K562 (cell line): ENCODE results near the gene OR6K2. TPM values are rescaled to one million over a fixed set of nuclear protein-coding genes. Genes with fewer than 3 reads are reported as not detected.

Experiments used
- ATAC-seq: fragments of 200-7000 bp; cut with Tn5 transposase; 3 replicates; pipeline ENCODE4 v1.9.1; 2020; ENCODE audit warnings: moderate library complexity
- BruUV-seq: library from RNA; stranded (reverse); fragments of 400-500 nt; replicated peaks from 2 replicates; lab custom pipeline; 2021; lab: Mats Ljungman, UMichigan
- CTCF ChIA-PET: fragments of 300-600 bp; formaldehyde crosslinking; extraction: SDS; loops from one replicate; lab custom pipeline; 2021; ENCODE audit warnings: low intra/inter-chr PET ratio; lab: Yijun Ruan, JAX
- POLR2A ChIA-PET: fragments of 300-600, 350-650 bp; sonication (Branson Sonifier 250); formaldehyde crosslinking; extraction: SDS; loops from one replicate; lab custom pipeline; 2021; ENCODE audit warnings: antibody characterized with exemption, inconsistent platforms; lab: Yijun Ruan, JAX
- DNase-seq, 4 experiments: peaks; one replicate each; pipeline versions ENCODE4 v3.0.0 to v3.0.0-alpha.2; 2011 to 2018; ENCODE audit warnings: low spot score in 3 of 4, mixed read lengths in 3 of 4; ENCODE audit errors: extremely low read depth in 1 of 4
- FAIRE-seq: peaks from 2 replicates; lab custom pipeline; 2011; peaks lifted over from hg19 to GRCh38; lab: Jason Lieb, UNC
- H2AFZ ChIP-seq: 2 replicates; pipeline ENCODE4 v1.6.0; 2011; ENCODE audit warnings: low read depth, low read length, control low read depth, inconsistent platforms
- H3K27ac ChIP-seq: fragments of 200-600 bp; 3 replicates; pipeline ENCODE4 v1.8.0; 2011; ENCODE audit warnings: low read depth, mild to moderate bottlenecking, control low read depth, inconsistent platforms, low read length, moderate library complexity, mixed read lengths; ENCODE audit errors: extremely low read depth
- H3K27me3 ChIP-seq, 2 experiments: fragments of 300-600 bp in 1 of 2; 2 replicates in 1 of 2; 3 replicates in 1 of 2; pipeline versions ENCODE4 v1.6.0 to v1.8.0; 2011; ENCODE audit warnings: inconsistent platforms in 2 of 2, low read length in 2 of 2, mild to moderate bottlenecking in 1 of 2, mixed read lengths in 1 of 2, moderate library complexity in 1 of 2; ENCODE audit not compliant: control insufficient read depth in 2 of 2, insufficient read depth in 2 of 2
- H3K36me3 ChIP-seq: fragments of 300-600 bp; 3 replicates; pipeline ENCODE4 v1.8.0; 2011; ENCODE audit warnings: mild to moderate bottlenecking, low read length, inconsistent platforms; ENCODE audit not compliant: control insufficient read depth, insufficient read depth
- H3K4me1 ChIP-seq, 2 experiments: fragments of 200-600 bp in 1 of 2; replicated peaks in 1 of 2; 2 replicates in 1 of 2; 3 replicates in 1 of 2; pipeline versions ENCODE4 v1.5.1 to v1.8.0; 2011; ENCODE audit warnings: inconsistent platforms in 2 of 2, low read length in 2 of 2, mild to moderate bottlenecking in 1 of 2, mixed read lengths in 1 of 2, moderate library complexity in 1 of 2; ENCODE audit not compliant: control insufficient read depth in 2 of 2, insufficient read depth in 2 of 2
- H3K4me2 ChIP-seq: 2 replicates; pipeline ENCODE4 v1.6.1; 2011; ENCODE audit warnings: low read length, control low read depth, inconsistent platforms, mixed read lengths; ENCODE audit not compliant: insufficient read depth
- H3K4me3 ChIP-seq: fragments of 200-600 bp; sonication (generic), shearing (Covaris generic); 2 replicates; pipeline ENCODE4 v1.5.1; 2016; ENCODE audit warnings: control low read depth, inconsistent platforms
- H3K79me2 ChIP-seq: fragments of 200-600 bp; 3 replicates; pipeline ENCODE4 v1.8.0; 2011; ENCODE audit warnings: low read length, inconsistent platforms; ENCODE audit not compliant: control insufficient read depth, insufficient read depth
- H3K9ac ChIP-seq, 2 experiments: 2 replicates each; pipeline versions ENCODE4 v1.6.0 to v1.6.1; 2011; ENCODE audit warnings: low read depth in 2 of 2, low read length in 2 of 2, control low read depth in 1 of 2, inconsistent platforms in 1 of 2, mild to moderate bottlenecking in 1 of 2, mixed read lengths in 1 of 2; ENCODE audit not compliant: insufficient read depth in 1 of 2
- H3K9me1 ChIP-seq: one replicate; pipeline ENCODE4 v1.6.0; 2011; ENCODE audit warnings: inconsistent platforms, mild to moderate bottlenecking, low read length, moderate library complexity; ENCODE audit not compliant: control insufficient read depth, insufficient read depth
- H3K9me3 ChIP-seq: replicated peaks from 2 replicates; pipeline ENCODE4 v1.5.1; 2011; ENCODE audit warnings: low read depth, low read length, inconsistent platforms; ENCODE audit not compliant: control insufficient read depth, insufficient read depth
- H4K20me1 ChIP-seq: replicated peaks from 2 replicates; pipeline ENCODE4 v1.6.1; 2011; ENCODE audit warnings: low read length, inconsistent platforms, mixed read lengths; ENCODE audit not compliant: control insufficient read depth, insufficient read depth
- BRD4 ChIP-seq: fragments of 200-600 bp; sonication (generic); IDR thresholded peaks from 2 replicates; pipeline ENCODE4 v1.6.1; 2017; ENCODE audit warnings: inconsistent platforms
- C11orf30 ChIP-seq: fragments of 450-650 bp; IDR thresholded peaks from 2 replicates; pipeline ENCODE4 v1.6.1; 2016; ENCODE audit warnings: low read depth, mild to moderate bottlenecking
- CBX5 ChIP-seq: IDR thresholded peaks from 2 replicates; pipeline ENCODE4 v1.6.1; 2014; ENCODE audit warnings: low read depth, borderline replicate concordance
- EHMT2 ChIP-seq: fragments of 450-650 bp; IDR thresholded peaks from 2 replicates; pipeline ENCODE4 v1.6.1; 2018; ENCODE audit warnings: antibody characterized with exemption
- ELF4 ChIP-seq: fragments of 450-650 bp; formaldehyde crosslinking; IDR thresholded peaks from 2 replicates; pipeline ENCODE4 v1.4.0; 2022; ENCODE audit warnings: missing genetic modification characterization
- ESRRB ChIP-seq: fragments of 250-450 bp; sonication (Bioruptor Pico); IDR thresholded peaks from 2 replicates; pipeline ENCODE4 v1.5.0; 2020; ENCODE audit warnings: mild to moderate bottlenecking, moderate library complexity, borderline replicate concordance
- GATAD2A ChIP-seq: fragments of 450-650 bp; IDR thresholded peaks from 2 replicates; pipeline ENCODE4 v1.6.1; 2017
- JUN ChIP-seq, 2 experiments: sonication (generic) in 1 of 2; formaldehyde crosslinking in 1 of 2; IDR thresholded peaks; 2 replicates each; pipeline versions ENCODE4 v1.6.1 to v1.8.0; 2012 to 2022; ENCODE audit warnings: borderline replicate concordance in 2 of 2, mild to moderate bottlenecking in 2 of 2, improper control_type of control experiment in 1 of 2, low read depth in 1 of 2, low read length in 1 of 2, missing genetic modification reagents in 1 of 2
- MEF2D ChIP-seq: conservative IDR thresholded peaks from 2 replicates; pipeline ENCODE4 v1.6.1; 2016; ENCODE audit warnings: low read depth, missing genetic modification characterization, missing compliant biosample characterization
- NFXL1 ChIP-seq: fragments of 450-650 bp; formaldehyde crosslinking; IDR thresholded peaks from 2 replicates; pipeline ENCODE4 v1.4.0; 2021; ENCODE audit warnings: mild to moderate bottlenecking
- NR2C2 ChIP-seq, 2 experiments: fragments of 200-800 bp in 1 of 2; sonication (Bioruptor generic) in 1 of 2; sonication (generic) in 1 of 2; formaldehyde crosslinking in 1 of 2; IDR thresholded peaks; 2 replicates each; pipeline versions ENCODE4 v1.6.1 to v1.8.0; 2016 to 2022; ENCODE audit warnings: mild to moderate bottlenecking in 1 of 2, missing compliant biosample characterization in 1 of 2, missing genetic modification characterization in 1 of 2, missing genetic modification reagents in 1 of 2
- PHB ChIP-seq: fragments of 250-450 bp; sonication (Bioruptor Pico); IDR thresholded peaks from 2 replicates; pipeline ENCODE4 v1.5.0; 2021
- PML ChIP-seq: IDR thresholded peaks from 2 replicates; pipeline ENCODE4 v1.6.1; 2012; ENCODE audit warnings: low read length, inconsistent platforms
- RBFOX2 ChIP-seq: fragments of 200-400 bp; formaldehyde crosslinking; IDR thresholded peaks from 2 replicates; pipeline ENCODE4 v1.6.1; 2017; ENCODE audit warnings: low read depth, mild to moderate bottlenecking, low read length, moderate library complexity
- TAF15 ChIP-seq: fragments of 200-400 bp; formaldehyde crosslinking; IDR thresholded peaks from 2 replicates; pipeline ENCODE4 v1.6.1; 2017; ENCODE audit warnings: mild to moderate bottlenecking, low read depth, low read length, moderate library complexity
- ZNF384 ChIP-seq: IDR thresholded peaks from 2 replicates; pipeline ENCODE4 v1.6.1; 2012; ENCODE audit warnings: low read depth, low read length, improper control_type of control experiment
- ZNF592 ChIP-seq: fragments of 450-650 bp; IDR thresholded peaks from 2 replicates; pipeline ENCODE4 v1.6.1; 2017; ENCODE audit warnings: antibody characterized with exemption, mild to moderate bottlenecking
- ZNF668 ChIP-seq: fragments of 250-450 bp; sonication (Bioruptor Pico); IDR thresholded peaks from 2 replicates; pipeline ENCODE4 v1.8.0; 2022; ENCODE audit warnings: mild to moderate bottlenecking, inconsistent platforms
- in situ Hi-C: fragments of 300-500 bp; cut with MboI; formaldehyde crosslinking; loops from 4 replicates; pipeline ENCODE4 v1.15.0; 2018; ENCODE audit warnings: inconsistent platforms, mixed read lengths
- intact Hi-C: fragments of 100-400 bp; cut with micrococcal nuclease; formaldehyde crosslinking; loops from 2 replicates; pipeline ENCODE4 v1.14.2; 2022
- polyA plus RNA-seq, 8 experiments: library from polyadenylated mRNA; depleted of rRNA in 4 of 8; stranded (reverse) in 5 of 8; unstranded in 3 of 8; fragments of >200 nt; fragmentation: Nextera tagmentation in 2 of 8; fragmentation: Illumina TruSeq in 1 of 8; extraction: Ambion mirVana in 2 of 8; extraction: Trizol in 1 of 8; gene quantifications; 2 replicates each; pipeline versions ENCODE4 v1.2.1 to v1.2.3, GENCODE V29; 2011 to 2014; ENCODE audit warnings: inconsistent platforms in 1 of 8, missing spikeins in 1 of 8
- total RNA-seq, 7 experiments: library from RNA; depleted of rRNA in 6 of 7; stranded (reverse); fragments of >200 nt in 6 of 7; fragmentation: Illumina TruSeq in 2 of 7; extraction: Trizol in 2 of 7; gene quantifications; 2 replicates each; pipeline versions ENCODE4 v1.2.1 to v1.2.3, GENCODE V29; 2011 to 2021; ENCODE audit warnings: low replicate concordance in 1 of 7
- TF ChIP-seq, protein P1 (sequence below): IDR thresholded peaks from 3 replicates; pipeline ENCODE4 v1.6.1; 2011; ENCODE audit warnings: borderline replicate concordance, mild to moderate bottlenecking; ENCODE audit not compliant: insufficient read length, insufficient read depth

Gene OR6K2
- total and polyA plus RNA-seq, 9 of the 15 experiments (the other 6 are each of a cell fraction or from before 2014, with no cell fraction given): not detected

- no peak overlapping the region; the same call in 1 of the 2 replicates for H3K4me2 ChIP-seq
- TF ChIP-seq ELF4 (CRISPR knock-in tag) (no peak), ZNF384 (no peak), NFXL1 (CRISPR knock-in tag) (no peak), ZNF668 (no peak), TAF15 (no peak), CBX5 (no peak), BRD4 (no peak), EHMT2 (0 out of 2 replicates have a peak, but pooled peaks have one; percentile 53), ZNF592 (peak; percentile 80), C11orf30 (no peak), PML (0 out of 2 replicates have a peak, but pooled peaks have one; percentile 3), ESRRB (CRISPR knock-in tag) (no peak), MEF2D (tag) (no peak), GATAD2A (no peak), PHB (CRISPR knock-in tag) (no peak), RBFOX2 (no peak), NR2C2 (CRISPR knock-in tag; IDR thresholded peaks at IDR 0.05) (no peak), NR2C2 (tag; IDR thresholded peaks at IDR 0.05) (0 out of 2 replicates have a peak, but pooled peaks have one; percentile 18), JUN (IDR thresholded peaks at IDR 0.05; ENCODE audit: borderline replicate concordance, low read depth, low read length) (no peak), JUN (CRISPR knock-in tag; IDR thresholded peaks at IDR 0.05; ENCODE audit: borderline replicate concordance) (no peak)
- TF ChIP-seq, protein P1, sequence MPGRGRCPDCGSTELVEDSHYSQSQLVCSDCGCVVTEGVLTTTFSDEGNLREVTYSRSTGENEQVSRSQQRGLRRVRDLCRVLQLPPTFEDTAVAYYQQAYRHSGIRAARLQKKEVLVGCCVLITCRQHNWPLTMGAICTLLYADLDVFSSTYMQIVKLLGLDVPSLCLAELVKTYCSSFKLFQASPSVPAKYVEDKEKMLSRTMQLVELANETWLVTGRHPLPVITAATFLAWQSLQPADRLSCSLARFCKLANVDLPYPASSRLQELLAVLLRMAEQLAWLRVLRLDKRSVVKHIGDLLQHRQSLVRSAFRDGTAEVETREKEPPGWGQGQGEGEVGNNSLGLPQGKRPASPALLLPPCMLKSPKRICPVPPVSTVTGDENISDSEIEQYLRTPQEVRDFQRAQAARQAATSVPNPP: no peak
Measured at GRCh38 chr1:158687037-158687436, 13.4 kb downstream of the OR6K2 start.

More at GRCh38 chr1:158687037-158687436, 13.4 kb downstream of the OR6K2 start:
- no TSS peak for BruUV-seq
- Histone ChIP-seq H3K9me1 (no peaks in the 10 kb centered on the region), H3K9me3 (no peaks in the 10 kb centered on the region), H3K36me3 (peaks cover 29% of the 10 kb centered on the region), H2AFZ (peak overlapping the region; percentile 71), H3K9ac (peak overlapping the region in 1 of 2 experiments; percentile 92; a peak in 2 of 4 replicates), H3K4me1 (peaks cover 0 to 18% of the 10 kb centered on the region in 2 experiments; a peak in 2 of 5 replicates), H3K27ac (peak overlapping the region; percentile 82), H3K4me3 (0 out of 2 replicates have a peak overlapping the region, but pooled peaks have one; percentile 47), H4K20me1 (no peaks in the 10 kb centered on the region), H3K79me2 (peaks cover 41% of the 10 kb centered on the region), H3K27me3 (no peaks in the 10 kb centered on the region)
- FAIRE-seq: no peak
- no peak for ATAC-seq
- intact Hi-C loops (loop anchor here (5.0 to 10.0 kb wide), 3 partner anchors 115 to 308 kb away; no protein-coding TSS in a partner anchor), in situ Hi-C loops (no loop called here)
- no peak for DNase-seq
- POLR2A ChIA-PET: interaction anchor here (0.6 to 1.4 kb wide), 2 partner anchors 8 to 207 kb away, joined by 3 to 11 read pairs; no protein-coding TSS in a partner anchor
- CTCF ChIA-PET: interaction anchor here (0.6 kb wide), 1 partner anchor 385 kb away, joined by 3 read pairs; no protein-coding TSS in a partner anchor
